A673 (cell line): ENCODE measurements around the gene FNTB.

Source experiments
- CTCF ChIP-seq: fragments of 300-800, 200-600 bp; sonication (generic); conservative IDR thresholded peaks from 2 replicates; pipeline ENCODE4 v1.5.1; 2017; ENCODE audit warnings: low read depth, mild to moderate bottlenecking, antibody characterized with exemption, low read length, moderate library complexity, mixed read lengths
- EZH2 ChIP-seq: fragments of 200-600 bp; sonication (generic); IDR thresholded peaks from 2 replicates; pipeline ENCODE4 v1.6.1; 2017; ENCODE audit warnings: borderline replicate concordance, low read depth, mild to moderate bottlenecking, mixed read lengths, antibody characterized with exemption, low read length; ENCODE audit not compliant: poor library complexity, severe bottlenecking

GRCh38 chr14:65034021-65034420, 47.3 kb downstream of the FNTB start:
- TF ChIP-seq CTCF (no peak), EZH2 (no peak)
